Ascending aorta (tissue), 2 donors: ENCODE results near the gene CDC73. TPM values are rescaled to one million over a fixed set of nuclear protein-coding genes. Genes with fewer than 3 reads are reported as not detected.
"Not testable (repeated sequence)": the region's sequence is repeated elsewhere in the genome, so short reads cannot be mapped to it uniquely, and the experiment has no call there.

ENCODE experiments used
- DNase-seq, 2 donors: peaks; one replicate each; pipeline ENCODE4 v3.0.0-alpha.2; 2019; ENCODE audit warnings: low spot score in 2 of 2
- H3K27ac ChIP-seq, 2 donors: fragments of 200-600 bp; sonication (generic); one replicate each; pipeline ENCODE4 v1.5.1; 2016 to 2017; ENCODE audit warnings: mild to moderate bottlenecking in 1 of 2
- H3K27me3 ChIP-seq: fragments of 200-600 bp; sonication (generic); one replicate; pipeline ENCODE4 v1.5.1; 2017
- H3K36me3 ChIP-seq, 2 donors: fragments of 200-600 bp; sonication (generic); one replicate each; pipeline ENCODE4 v1.5.1; 2016
- H3K4me1 ChIP-seq, 2 donors: fragments of 200-600 bp; sonication (generic); one replicate each; pipeline ENCODE4 v1.5.1; 2016 to 2017; ENCODE audit warnings: mild to moderate bottlenecking in 1 of 2
- H3K4me3 ChIP-seq, 2 donors: fragments of 200-600 bp; sonication (generic); one replicate each; pipeline ENCODE4 v1.5.1; 2016 to 2017; ENCODE audit warnings: mild to moderate bottlenecking in 1 of 2
- H3K9me3 ChIP-seq, 2 donors: fragments of 200-600 bp; sonication (generic); one replicate each; pipeline ENCODE4 v1.5.1; 2016
- intact Hi-C: fragments of 100-400 bp; cut with DNase I; formaldehyde crosslinking; loops from one replicate; pipeline ENCODE4 v1.15.1; 2023
- total RNA-seq: library from RNA; depleted of rRNA; stranded (reverse); fragments of >200 nt; gene quantifications from one replicate; pipeline ENCODE4 v1.1.0, GENCODE V29; 2016
- TF ChIP-seq, protein P1 (sequence below), 3 experiments: fragments of 200-600 bp in 2 of 3; fragments of 450-650 bp in 1 of 3; sonication (generic) in 2 of 3; IDR thresholded peaks; one replicate each; pipeline ENCODE4 v1.5.1; 2016 to 2019; ENCODE audit warnings: antibody characterized with exemption in 3 of 3, mild to moderate bottlenecking in 1 of 3, moderate library complexity in 1 of 3

CDC73 gene
- total RNA-seq, 1 donor from 2014 or later = 26.5 TPM

DNA sequence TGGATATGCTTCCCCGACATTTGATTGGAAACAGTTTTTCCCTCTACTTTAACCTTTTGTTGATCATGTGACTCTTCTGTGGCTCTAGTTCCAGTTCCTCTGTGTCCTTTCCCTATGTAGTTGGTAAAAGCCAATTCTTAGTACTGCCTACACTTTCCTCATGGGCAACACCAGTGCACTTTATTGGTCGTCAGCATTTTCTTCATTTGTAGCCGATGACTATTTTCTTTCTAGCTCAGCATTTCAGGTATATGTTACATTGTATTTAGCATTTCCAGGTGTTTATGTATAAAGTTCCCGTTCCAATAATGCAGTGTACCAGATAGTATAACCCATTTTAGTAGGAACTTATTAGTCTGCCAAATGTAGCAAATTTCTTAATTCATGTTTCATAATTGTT, 92.2 kb downstream of the CDC73 start:
- Histone ChIP-seq H3K36me3 (peaks cover 4 to 45% of the 10 kb centered on the region in 2 donors), H3K27ac (no peak overlapping the region), H3K4me1 (no peaks in the 10 kb centered on the region), H3K9me3 (no peaks in the 10 kb centered on the region), H3K4me3 (no peak overlapping the region), H3K27me3 (no peaks in the 10 kb centered on the region)
- intact Hi-C loops = no loop called here
- TF ChIP-seq, protein P1, sequence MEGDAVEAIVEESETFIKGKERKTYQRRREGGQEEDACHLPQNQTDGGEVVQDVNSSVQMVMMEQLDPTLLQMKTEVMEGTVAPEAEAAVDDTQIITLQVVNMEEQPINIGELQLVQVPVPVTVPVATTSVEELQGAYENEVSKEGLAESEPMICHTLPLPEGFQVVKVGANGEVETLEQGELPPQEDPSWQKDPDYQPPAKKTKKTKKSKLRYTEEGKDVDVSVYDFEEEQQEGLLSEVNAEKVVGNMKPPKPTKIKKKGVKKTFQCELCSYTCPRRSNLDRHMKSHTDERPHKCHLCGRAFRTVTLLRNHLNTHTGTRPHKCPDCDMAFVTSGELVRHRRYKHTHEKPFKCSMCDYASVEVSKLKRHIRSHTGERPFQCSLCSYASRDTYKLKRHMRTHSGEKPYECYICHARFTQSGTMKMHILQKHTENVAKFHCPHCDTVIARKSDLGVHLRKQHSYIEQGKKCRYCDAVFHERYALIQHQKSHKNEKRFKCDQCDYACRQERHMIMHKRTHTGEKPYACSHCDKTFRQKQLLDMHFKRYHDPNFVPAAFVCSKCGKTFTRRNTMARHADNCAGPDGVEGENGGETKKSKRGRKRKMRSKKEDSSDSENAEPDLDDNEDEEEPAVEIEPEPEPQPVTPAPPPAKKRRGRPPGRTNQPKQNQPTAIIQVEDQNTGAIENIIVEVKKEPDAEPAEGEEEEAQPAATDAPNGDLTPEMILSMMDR (IDR thresholded peaks at IDR 0.05) = no peak
- no peak for DNase-seq

DNA sequence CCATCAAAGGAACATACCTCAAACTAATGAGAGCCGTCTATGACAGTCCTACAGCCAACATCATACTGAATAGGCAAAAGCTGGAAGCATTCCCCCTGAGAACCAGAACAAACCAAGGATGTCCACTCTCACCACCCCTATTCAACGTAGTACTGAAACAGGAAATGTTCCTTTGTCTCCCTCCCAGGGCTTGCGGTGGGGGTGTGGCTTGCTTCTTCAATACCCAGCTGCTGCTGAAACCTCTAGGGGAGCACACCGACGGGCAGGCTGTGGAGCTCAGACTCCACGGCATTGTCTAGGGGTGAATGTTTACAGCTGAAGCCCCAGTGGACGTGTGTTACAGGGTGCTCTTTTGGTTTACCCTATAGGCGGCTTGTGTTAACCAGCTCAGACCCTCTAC, 95.1 kb downstream of the CDC73 start:
- H3K27ac ChIP-seq = no peak overlapping the region
- TF ChIP-seq, protein P1 (IDR thresholded peaks at IDR 0.05) = no peak
- H3K4me1 ChIP-seq = no peaks in the 10 kb centered on the region
- no peak for DNase-seq
- intact Hi-C loops = no loop called here
- no peaks in the 10 kb centered on the region for H3K9me3 ChIP-seq
- no peak overlapping the region for H3K4me3 ChIP-seq
- H3K27me3 ChIP-seq = no peaks in the 10 kb centered on the region
- H3K36me3 ChIP-seq = peaks cover 9 to 47% of the 10 kb centered on the region in 2 donors

DNA sequence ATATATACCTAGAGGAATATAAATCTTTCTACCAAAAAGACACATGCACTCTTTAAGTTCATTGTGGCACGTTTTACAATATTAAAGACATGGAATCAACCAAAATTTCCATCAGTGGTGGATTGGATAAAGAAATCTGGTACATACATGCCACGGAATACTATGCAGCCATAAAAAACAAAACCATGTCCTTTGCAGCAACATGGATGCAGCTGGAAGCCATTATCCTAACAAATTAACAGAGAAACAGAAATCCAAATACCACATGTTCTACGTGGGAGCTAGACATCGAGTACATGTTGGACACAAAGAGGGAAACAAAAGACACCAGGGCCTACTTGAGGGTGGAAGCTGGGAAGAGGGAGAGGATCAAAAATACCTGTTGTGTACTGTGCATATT, 97.6 kb downstream of the CDC73 start:
- no peaks in the 10 kb centered on the region for H3K27me3 ChIP-seq
- TF ChIP-seq, protein P1 (IDR thresholded peaks at IDR 0.05) = no peak
- DNase-seq = no peak
- H3K36me3 ChIP-seq = peaks cover 9 to 37% of the 10 kb centered on the region in 2 donors
- no peaks in the 10 kb centered on the region for H3K4me1 ChIP-seq
- no peak overlapping the region for H3K27ac ChIP-seq
- no peak overlapping the region for H3K4me3 ChIP-seq
- intact Hi-C loops = no loop called here
- no peaks in the 10 kb centered on the region for H3K9me3 ChIP-seq

DNA sequence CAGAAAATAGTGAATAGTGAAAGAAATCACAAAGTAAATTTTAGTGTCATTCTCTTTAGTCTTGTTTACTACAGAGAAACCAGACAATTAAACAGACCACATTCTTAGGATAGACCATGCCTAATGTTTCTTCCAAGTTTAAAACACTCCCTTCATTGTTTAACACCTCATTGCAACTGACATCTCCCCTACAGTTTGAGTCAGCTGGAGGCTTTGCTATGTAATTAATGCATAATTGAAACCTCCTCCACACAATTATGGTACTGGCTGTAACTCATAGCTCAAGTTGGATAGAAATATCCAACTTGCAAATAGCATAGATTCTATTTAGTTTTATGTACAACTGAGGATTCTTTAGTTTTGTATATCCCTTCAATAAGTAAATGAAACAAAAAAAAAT, 99.8 kb downstream of the CDC73 start:
- intact Hi-C loops = no loop called here
- no peak overlapping the region for H3K27ac ChIP-seq
- no peaks in the 10 kb centered on the region for H3K9me3 ChIP-seq
- H3K4me3 ChIP-seq = no peak overlapping the region
- no peaks in the 10 kb centered on the region for H3K27me3 ChIP-seq
- peaks cover 5 to 28% of the 10 kb centered on the region in 2 donors for H3K36me3 ChIP-seq
- no peaks in the 10 kb centered on the region for H3K4me1 ChIP-seq
- TF ChIP-seq, protein P1 (IDR thresholded peaks at IDR 0.05) = no peak
- no peak for DNase-seq

DNA sequence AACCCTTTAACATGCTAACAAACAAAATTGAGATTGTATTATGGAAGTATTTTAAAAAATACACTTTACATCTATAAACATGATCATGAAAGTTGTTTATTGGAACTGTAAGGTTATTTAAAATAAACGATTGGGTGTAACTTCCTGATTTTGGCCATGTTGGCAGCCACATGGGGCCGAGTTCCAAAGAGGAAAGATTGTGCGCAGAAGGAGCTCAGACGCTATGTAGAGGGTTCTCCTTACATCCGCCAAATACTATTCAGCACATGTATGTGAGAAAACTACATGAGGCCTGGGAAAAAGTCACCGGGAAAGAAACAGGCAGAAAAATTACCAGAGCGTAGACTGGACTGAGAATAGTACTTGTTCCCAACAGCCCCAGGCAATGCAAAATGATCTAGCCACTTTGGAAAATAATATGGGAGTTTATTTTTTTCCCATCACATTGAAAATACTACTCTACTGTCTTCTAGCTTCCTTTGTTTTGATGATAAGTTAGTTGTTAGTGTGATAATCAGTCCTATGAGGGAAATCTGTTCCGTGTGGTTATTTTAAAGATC, 100.3 kb downstream of the CDC73 start:
- H3K4me3 ChIP-seq = no peak overlapping the region
- intact Hi-C loops = no loop called here
- no peak for DNase-seq
- H3K4me1 ChIP-seq = no peaks in the 10 kb centered on the region
- H3K27ac ChIP-seq = no peak overlapping the region
- TF ChIP-seq, protein P1 (IDR thresholded peaks at IDR 0.05) = no peak
- no peaks in the 10 kb centered on the region for H3K27me3 ChIP-seq
- no peaks in the 10 kb centered on the region for H3K9me3 ChIP-seq
- H3K36me3 ChIP-seq = peaks cover 5 to 23% of the 10 kb centered on the region in 2 donors

DNA sequence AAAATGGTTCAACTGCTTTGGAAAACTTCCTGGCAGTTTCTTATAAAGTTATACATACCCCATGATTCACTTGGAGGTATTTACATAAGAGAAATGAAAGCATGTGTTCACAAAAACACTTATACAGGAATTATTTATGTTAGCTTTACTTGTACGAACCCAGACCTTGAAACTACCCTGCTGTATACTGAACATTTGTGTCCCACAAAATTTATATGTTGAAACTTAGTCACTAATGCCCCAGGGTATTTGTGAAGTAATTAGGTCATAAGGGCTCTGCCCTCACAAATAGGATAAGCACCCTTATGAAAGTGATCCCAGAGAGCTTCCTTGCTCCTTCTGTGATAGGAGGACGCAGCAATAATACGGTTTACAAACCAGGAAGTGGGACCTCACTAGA, 107.3 kb downstream of the CDC73 start:
- no peak for DNase-seq
- Histone ChIP-seq H3K36me3 (peaks cover 0 to 4% of the 10 kb centered on the region in 2 donors), H3K9me3 (no peaks in the 10 kb centered on the region), H3K4me1 (no peaks in the 10 kb centered on the region), H3K27me3 (no peaks in the 10 kb centered on the region), H3K27ac (no peak overlapping the region), H3K4me3 (no peak overlapping the region)
- intact Hi-C loops = no loop called here
- TF ChIP-seq, protein P1 (IDR thresholded peaks at IDR 0.05) = no peak

DNA sequence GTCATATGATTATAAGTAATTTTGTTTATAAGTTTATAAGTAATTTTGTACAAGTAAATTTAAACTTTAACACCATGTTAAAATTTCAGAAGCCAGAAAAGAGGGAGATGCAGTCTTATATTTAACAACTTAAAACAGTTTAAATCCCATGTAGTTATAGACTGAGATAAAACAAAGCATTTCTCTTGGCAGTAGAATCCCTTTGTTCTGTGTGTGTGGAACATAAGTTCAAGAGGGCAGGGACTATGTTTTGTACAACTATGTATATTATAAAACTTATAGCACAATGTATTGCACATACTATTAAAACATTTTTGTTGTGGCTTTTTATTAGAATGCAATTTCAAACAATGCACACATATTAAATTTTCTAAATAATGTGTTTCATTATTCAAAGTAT, 109.3 kb downstream of the CDC73 start:
- DNase-seq, H3K27ac ChIP-seq, H3K4me1 ChIP-seq, H3K4me3 ChIP-seq, intact Hi-C loops, H3K27me3 ChIP-seq, H3K9me3 ChIP-seq: not testable (repeated sequence)
- H3K36me3 ChIP-seq = peaks cover 0 to 11% of the 10 kb centered on the region in 2 donors
